Bronchial epithelial cell (primary cell): ENCODE measurements around the gene GPAM. TPM values are rescaled to one million over a fixed set of nuclear protein-coding genes. Genes with fewer than 3 reads are reported as not detected.

Experiments
- DNase-seq: peaks from one replicate; pipeline ENCODE4 v3.0.0-alpha.2; 2010; ENCODE audit warnings: low read depth
- FAIRE-seq: peaks from 2 replicates; lab custom pipeline; 2011; peaks lifted over from hg19 to GRCh38; lab: Jason Lieb, UNC
- H3K27me3 ChIP-seq: 2 replicates; pipeline ENCODE4 v1.5.1; 2011; ENCODE audit warnings: low read length; ENCODE audit not compliant: control insufficient read depth, insufficient read depth
- H3K36me3 ChIP-seq: 2 replicates; pipeline ENCODE4 v1.5.1; 2011; ENCODE audit warnings: low read length; ENCODE audit not compliant: control insufficient read depth, insufficient read depth
- H3K4me3 ChIP-seq: 2 replicates; pipeline ENCODE4 v1.5.1; 2011; ENCODE audit warnings: mild to moderate bottlenecking, low read depth, low read length, control low read depth
- CTCF ChIP-seq: IDR thresholded peaks from 2 replicates; pipeline ENCODE4 v1.5.1; 2011; ENCODE audit warnings: mild to moderate bottlenecking, moderate library complexity, low read length, control low read depth, inconsistent platforms; ENCODE audit not compliant: insufficient read depth, severe bottlenecking
- total RNA-seq: library from RNA; depleted of rRNA; stranded (reverse); fragments of >200 nt; gene quantifications from 2 replicates; pipeline ENCODE4 v1.2.1, GENCODE V29; 2014

Gene GPAM
- total RNA-seq, 1 donor from 2014 or later = 9.2 TPM

- H3K27me3 ChIP-seq = no peaks in the 10 kb centered on the region
- FAIRE-seq (no peak), DNase-seq (peak; percentile 42)
- no peak overlapping the region for H3K4me3 ChIP-seq
- peaks cover 5% of the 10 kb centered on the region for H3K36me3 ChIP-seq
- TF ChIP-seq CTCF = no peak
Observed at GRCh38 chr10:112173206-112173605, 10.4 kb downstream of the GPAM start.

GRCh38 chr10:112168733-112169132 lies 14.8 kb downstream of the GPAM start:
- peaks cover 6% of the 10 kb centered on the region for H3K36me3 ChIP-seq
- TF ChIP-seq CTCF = no peak
- no peak overlapping the region for H3K4me3 ChIP-seq
- FAIRE-seq = no peak
- DNase-seq = no peak
- H3K27me3 ChIP-seq = no peaks in the 10 kb centered on the region

- no peaks in the 10 kb centered on the region for H3K27me3 ChIP-seq
- no peak overlapping the region for H3K4me3 ChIP-seq
- TF ChIP-seq CTCF = no peak
- peaks cover 7% of the 10 kb centered on the region for H3K36me3 ChIP-seq
- DNase-seq (no peak), FAIRE-seq (no peak)
Observed at GRCh38 chr10:112166800-112167199, 16.8 kb downstream of the GPAM start.

- H3K36me3 ChIP-seq = peaks cover 7% of the 10 kb centered on the region
- DNase-seq = no peak
- H3K4me3 ChIP-seq = no peak overlapping the region
- TF ChIP-seq CTCF = no peak
- FAIRE-seq = no peak
- no peaks in the 10 kb centered on the region for H3K27me3 ChIP-seq
Observed at GRCh38 chr10:112161757-112162518, 21.6 kb downstream of the GPAM start.

- no peaks in the 10 kb centered on the region for H3K27me3 ChIP-seq
- no peak overlapping the region for H3K4me3 ChIP-seq
- peaks cover 7% of the 10 kb centered on the region for H3K36me3 ChIP-seq
- TF ChIP-seq CTCF = no peak
- FAIRE-seq (no peak), DNase-seq (no peak)
Observed at GRCh38 chr10:112160834-112161233, 22.7 kb downstream of the GPAM start.

GRCh38 chr10:112159469-112159868 lies 24.1 kb downstream of the GPAM start:
- FAIRE-seq (no peak), DNase-seq (no peak)
- H3K27me3 ChIP-seq = no peaks in the 10 kb centered on the region
- TF ChIP-seq CTCF = no peak
- H3K36me3 ChIP-seq = peaks cover 8% of the 10 kb centered on the region
- no peak overlapping the region for H3K4me3 ChIP-seq
